ENCODE results near the gene DNM3.
"Not testable (repeated sequence)": the region's sequence is repeated elsewhere in the genome, so short reads cannot be mapped to it uniquely, and the experiment has no call there.

The DNM3 gene

GRCh38 chr1:172357753-172358385 is 516.6 kb downstream of the DNM3 start:
- TF ChIP-seq CTCF (IDR thresholded peaks at IDR 0.05; ENCODE audit: extremely low read depth, missing control alignments): no peak
- no peak for DNase-seq (ENCODE audit: low spot score)

GRCh38 chr1:172359491-172359999 is 518.2 kb downstream of the DNM3 start:
- TF ChIP-seq CTCF (IDR thresholded peaks at IDR 0.05; ENCODE audit: extremely low read depth, missing control alignments): no peak
- no peak for DNase-seq (ENCODE audit: low spot score)

- no peak for TF ChIP-seq CTCF (IDR thresholded peaks at IDR 0.05; ENCODE audit: extremely low read depth, missing control alignments)
- no peak for DNase-seq (ENCODE audit: low spot score)
Measured at GRCh38 chr1:172360511-172360910, 519.2 kb downstream of the DNM3 start.

GRCh38 chr1:172360985-172361384 is 519.7 kb downstream of the DNM3 start:
- TF ChIP-seq CTCF (IDR thresholded peaks at IDR 0.05; ENCODE audit: extremely low read depth, missing control alignments): no peak
- DNase-seq (ENCODE audit: low spot score): no peak

- TF ChIP-seq CTCF (IDR thresholded peaks at IDR 0.05; ENCODE audit: extremely low read depth, missing control alignments): no peak
- DNase-seq (ENCODE audit: low spot score): no peak
Measured at GRCh38 chr1:172363852-172364251, 522.6 kb downstream of the DNM3 start.

GRCh38 chr1:172371646-172372045 is 530.3 kb downstream of the DNM3 start:
- DNase-seq (ENCODE audit: low spot score): not testable (repeated sequence)

- DNase-seq (ENCODE audit: low spot score): no peak
- TF ChIP-seq CTCF (IDR thresholded peaks at IDR 0.05; ENCODE audit: extremely low read depth, missing control alignments): no peak
Measured at GRCh38 chr1:172373864-172374263, 532.6 kb downstream of the DNM3 start.

GRCh38 chr1:172375211-172375631 is 533.9 kb downstream of the DNM3 start:
- DNase-seq (ENCODE audit: low spot score): no peak
- no peak for TF ChIP-seq CTCF (IDR thresholded peaks at IDR 0.05; ENCODE audit: extremely low read depth, missing control alignments)
